Hematopoietic multipotent progenitor cell treated with erythropoietin and hydrocortisone succinate and interleukin-3 and kit ligand, for 8 days (in vitro differentiated cells): ENCODE results near the gene CARTPT.

Experiments
- DNase-seq: peaks from one replicate; pipeline ENCODE4 v3.0.0-alpha.2; 2015

CARTPT gene

DNA sequence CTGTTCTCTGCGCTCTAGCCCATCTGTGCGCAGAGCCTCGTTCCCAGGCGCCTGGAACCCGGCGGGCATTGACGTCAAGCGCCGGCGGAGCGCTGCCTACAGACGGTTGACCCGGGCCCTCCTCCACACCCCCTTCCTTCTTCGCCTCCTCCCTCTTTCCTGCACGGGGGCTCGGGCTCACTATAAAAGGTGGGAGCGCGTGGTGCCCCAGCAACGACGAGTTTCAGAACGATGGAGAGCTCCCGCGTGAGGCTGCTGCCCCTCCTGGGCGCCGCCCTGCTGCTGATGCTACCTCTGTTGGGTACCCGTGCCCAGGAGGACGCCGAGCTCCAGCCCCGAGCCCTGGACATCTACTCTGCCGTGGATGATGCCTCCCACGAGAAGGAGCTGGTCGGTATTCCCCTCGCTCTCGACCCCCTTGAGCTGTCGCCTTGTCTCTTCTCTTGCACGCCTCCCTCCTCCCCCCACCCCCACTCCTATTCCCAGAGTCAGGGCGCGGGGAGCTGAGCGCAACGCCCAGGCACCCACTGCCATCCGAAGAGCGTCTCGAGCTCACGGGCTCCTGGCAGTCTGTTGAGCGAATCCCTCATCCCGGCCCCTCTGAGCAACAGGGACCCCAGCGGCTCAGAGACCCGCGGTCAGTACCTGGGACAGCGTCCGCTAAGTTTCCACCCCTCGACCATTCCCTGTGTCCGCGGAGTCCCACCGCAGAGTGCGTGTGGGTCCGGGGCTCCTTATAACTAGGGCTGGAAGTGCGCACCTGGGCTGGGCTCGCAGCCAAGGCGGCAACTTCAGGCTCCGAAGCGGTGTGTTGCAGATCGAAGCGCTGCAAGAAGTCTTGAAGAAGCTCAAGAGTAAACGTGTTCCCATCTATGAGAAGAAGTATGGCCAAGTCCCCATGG, at the start of gene CARTPT:
Gene CARTPT (plus strand): TSS at position 213 of the 902 bp plus-strand sequence. CDS start 19 bp downstream, at position 232.
- peak; percentile 9 for DNase-seq

DNA sequence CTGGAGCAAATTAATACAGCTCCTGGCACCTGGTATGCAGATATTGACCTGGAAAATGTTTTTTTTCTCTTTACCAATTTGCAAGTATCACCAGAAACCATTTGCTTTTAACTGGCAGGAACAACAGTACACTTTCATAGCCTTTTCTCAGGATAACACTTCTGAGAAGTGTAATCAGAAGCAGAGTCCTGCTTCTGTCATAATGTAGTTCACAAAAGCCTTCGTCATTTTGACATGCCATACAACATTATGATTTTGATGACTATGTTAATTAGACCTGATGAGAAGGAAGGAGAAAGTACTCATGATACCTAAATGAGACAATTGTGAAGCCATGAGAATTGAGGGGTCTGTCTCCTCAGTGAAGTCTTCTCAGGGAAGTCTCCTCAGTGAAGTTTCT, 41.1 kb upstream of the CARTPT start:
- DNase-seq: no peak

DNA sequence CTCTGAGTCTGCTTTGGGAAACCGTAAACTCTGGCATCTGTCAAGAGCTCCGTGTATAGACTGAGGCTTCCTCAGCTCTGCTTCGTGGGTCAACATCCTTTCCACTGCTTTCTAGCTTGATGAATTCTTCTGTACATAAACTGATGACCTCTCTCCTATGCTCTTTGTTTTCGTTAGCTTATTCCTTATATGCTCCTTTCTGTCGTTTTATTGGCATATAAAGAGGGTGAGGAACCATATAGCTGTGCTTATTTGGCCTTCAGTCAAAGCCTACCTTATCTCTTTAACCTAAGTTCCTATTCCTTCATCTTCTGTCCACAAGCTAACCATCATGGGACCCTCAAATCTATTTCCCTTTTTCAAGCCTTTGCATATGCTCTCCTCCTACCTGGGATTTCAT, 39.4 kb upstream of the CARTPT start:
- no peak for DNase-seq

DNA sequence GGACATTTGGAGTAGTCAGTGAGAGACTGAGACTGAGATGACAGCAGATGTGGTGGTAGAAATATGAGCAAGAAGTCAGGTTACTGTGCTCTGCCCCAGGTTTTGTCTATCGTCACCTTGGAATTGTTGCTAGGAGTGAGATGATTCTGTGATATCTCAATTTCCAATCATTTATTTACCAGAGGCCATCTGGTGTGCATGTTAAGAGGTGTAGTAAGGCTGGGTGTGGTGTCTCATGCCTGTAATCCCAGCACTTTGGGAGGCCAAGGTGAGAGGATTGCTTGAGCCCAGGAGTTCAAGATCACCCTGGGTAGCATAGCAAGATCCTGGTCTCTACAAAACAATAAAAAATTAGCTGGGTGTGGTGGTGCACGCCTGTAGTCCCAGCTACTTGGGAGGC, 38.6 kb upstream of the CARTPT start:
- no peak for DNase-seq

DNA sequence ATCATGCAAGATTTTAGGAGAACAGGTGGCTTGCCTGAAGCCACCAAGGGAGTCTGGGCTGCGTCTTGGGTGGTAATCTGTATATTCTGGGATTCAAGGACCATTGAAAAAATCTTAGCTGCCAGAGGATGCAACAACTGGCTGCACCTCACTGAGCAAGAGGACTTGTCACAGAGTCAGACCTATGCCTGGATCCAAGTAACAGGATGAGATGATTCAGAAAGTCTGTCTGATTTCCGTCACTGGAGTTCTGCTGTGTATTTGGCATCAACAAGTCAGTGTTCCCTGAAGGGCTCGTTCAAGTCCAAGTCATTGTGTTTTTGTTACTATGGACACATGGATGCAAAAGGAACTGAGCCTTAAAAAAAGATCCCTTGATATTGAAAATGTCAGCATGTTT, 37.8 kb upstream of the CARTPT start:
- no peak for DNase-seq

DNA sequence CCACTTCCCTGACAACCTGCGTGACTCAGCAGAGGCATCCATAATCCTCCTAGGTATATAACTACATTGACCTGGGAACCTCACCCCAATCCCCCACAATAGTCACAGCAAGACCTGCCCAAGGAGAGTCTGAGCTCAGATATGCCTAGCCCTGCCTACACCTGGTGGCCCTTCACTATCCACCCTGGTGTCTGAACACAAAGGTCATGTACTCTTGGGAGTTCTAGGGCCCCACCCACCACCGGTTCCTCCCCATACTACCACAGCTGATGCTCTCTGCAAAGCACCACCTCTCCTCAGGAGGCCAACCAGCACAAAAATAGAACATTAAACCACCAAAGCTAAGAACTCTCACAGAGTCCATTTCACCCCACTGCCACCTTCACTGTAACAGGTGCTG, 34.8 kb upstream of the CARTPT start:
- DNase-seq: no peak

DNA sequence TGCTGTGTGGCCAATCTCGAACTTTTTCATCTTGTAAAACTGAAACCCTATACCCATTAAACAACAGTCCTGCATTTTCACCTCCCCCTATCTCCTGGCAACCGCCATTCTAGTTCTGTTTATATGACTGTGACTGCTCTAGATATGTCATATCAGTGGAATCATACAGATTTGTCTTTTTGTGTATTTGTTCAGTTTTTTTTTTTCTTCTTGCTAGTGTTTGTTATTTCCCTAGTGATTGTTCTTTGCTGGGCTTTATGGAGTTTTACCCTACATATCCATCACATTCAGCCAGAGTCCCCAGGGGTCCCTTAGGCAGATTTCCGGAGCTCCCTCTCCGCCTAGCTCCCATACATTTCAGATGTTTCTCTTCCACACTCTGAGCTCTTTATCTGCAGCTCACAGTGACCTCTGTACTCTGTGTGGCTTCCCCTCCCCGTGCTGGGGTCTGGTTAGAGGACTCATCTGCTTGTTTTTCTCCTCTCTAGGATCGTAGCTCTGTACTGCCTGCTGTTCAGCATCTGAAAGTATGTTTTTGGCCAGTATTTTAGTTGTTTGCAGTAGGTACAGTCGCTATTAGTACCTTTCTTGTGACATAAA, 25.1 kb upstream of the CARTPT start:
- DNase-seq: peak; percentile 27

DNA sequence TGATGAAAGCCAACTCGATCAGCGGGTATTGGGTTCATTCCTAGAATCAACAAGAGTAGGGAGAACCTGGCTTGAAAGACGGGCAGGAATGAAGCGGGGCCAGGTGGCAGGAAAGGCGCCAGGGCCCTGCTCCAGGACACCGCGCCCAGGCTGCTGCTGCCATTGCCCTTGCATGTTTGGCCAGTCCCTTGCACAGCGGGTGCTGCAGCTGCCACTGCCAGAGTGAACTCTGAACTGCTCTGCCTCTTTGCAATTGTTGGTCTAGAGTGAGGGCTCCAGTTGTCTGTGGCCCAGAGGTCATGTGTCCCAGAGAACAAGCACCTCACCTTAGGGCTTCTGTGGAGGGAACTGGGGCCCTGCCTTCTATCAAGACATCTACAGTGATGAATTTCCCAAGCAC, 24.0 kb upstream of the CARTPT start:
- DNase-seq: no peak

DNA sequence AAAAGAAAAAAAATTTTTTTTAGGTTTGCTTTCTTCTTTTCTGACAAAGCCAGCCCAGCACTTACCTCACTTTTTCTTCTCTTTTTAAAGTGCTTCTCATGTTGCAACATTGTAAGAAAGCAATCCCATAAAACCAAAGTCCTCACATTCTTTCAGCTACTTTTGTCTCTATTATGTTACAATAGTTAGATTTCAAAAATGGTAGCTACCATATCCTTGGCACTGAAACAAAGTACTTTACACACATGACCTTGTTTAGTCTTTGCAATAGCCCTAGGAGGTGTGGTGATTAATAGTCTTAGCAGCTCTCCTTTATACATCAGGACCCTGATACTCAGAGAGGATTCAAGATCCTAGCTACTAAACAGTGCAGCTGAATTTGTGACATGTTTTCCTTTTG, 23.5 kb upstream of the CARTPT start:
- DNase-seq: no peak

DNA sequence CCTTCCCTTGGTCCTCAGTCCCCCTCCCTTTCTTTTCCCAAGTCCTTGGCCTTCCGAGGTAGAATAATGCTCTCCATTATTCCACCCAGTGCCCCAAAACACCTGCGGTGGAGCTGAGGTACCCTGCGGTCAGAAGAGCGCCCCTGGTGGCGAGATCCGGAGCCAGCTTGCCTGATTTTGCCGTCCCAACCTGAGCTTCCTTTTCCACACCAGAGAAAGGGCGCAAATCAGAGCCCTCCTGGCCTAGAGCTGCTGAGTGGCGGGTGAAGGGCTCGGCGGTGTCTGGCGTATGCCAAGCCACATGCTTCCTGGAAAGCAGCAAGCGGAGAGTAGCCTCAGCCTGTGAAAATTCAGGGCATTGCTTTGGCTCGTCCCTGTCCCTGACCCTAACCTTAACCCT, 21.1 kb upstream of the CARTPT start:
- no peak for DNase-seq

DNA sequence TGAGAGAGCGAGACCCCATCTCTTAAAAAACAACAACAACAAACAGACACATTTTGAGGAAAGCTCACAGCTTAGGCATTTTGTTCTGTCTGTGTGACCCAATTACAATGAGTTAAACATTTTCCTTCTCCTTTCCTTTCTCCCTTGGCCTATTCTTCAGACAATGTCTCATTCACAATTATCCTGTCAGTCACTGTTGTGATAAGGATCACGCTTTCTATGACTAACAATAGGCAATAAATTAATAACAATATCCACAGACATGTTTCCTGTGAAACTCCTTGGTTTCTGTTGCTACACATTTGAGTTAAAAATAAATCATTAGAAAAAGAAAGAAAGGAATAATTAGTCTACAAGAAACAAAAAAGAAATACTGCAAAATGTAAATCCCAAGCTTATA, 19.8 kb upstream of the CARTPT start:
- DNase-seq: no peak

DNA sequence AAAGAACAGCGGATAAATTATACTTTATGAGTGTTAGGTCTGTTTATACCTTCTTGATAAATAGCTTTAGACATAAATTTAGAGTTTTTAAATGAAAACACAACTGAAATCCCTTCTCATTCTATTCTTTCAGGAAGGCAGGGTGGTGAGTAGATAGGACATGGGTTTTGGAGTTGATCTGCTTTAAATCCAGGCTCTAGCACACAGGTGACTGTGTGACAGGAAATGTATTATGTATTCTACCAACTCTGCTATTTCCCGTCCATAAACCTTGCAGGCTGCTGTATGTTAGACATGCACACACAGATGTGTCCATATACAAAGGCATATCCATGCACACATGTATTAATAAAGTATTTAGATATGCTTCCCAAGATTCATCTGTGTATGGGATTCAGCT, 19.3 kb upstream of the CARTPT start:
- DNase-seq: no peak

DNA sequence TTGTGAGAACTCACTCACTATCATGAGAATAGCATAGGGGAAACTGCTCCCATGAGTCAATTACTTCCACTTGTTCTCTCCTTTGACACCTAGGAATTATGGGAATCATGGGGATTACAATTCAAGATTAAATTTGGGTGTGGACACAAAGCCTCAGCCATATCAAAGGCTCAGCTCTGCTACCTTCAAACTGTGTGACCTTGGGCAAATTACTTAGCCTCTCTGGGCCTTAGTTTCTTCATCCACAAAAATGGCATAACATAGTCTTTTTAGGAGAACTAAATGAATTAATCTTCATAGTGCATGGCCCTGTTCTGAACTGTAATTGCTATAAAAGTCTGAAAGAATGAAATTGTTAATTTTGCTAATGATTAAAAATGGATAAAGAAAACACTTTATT, 18.3 kb upstream of the CARTPT start:
- no peak for DNase-seq

DNA sequence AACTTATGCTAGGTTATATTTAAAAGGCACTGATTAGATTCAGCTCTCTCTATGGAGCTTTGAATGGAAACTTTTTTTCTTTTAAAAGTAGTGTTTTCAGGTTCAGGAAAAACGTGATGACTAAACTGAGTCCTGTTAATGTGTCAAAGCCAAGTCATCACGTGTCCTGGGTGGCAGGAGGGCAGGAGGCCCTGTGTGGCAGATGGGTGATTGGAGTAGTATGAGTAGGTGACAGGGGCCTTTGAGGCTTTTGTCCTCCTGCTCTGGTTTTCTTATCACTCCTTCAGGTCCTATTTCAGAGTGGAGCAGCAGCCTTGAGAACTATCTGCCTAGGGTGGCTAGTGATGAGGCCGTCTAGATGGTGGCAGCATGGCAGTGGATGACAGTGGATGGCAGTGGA, 17.7 kb upstream of the CARTPT start:
- no peak for DNase-seq

DNA sequence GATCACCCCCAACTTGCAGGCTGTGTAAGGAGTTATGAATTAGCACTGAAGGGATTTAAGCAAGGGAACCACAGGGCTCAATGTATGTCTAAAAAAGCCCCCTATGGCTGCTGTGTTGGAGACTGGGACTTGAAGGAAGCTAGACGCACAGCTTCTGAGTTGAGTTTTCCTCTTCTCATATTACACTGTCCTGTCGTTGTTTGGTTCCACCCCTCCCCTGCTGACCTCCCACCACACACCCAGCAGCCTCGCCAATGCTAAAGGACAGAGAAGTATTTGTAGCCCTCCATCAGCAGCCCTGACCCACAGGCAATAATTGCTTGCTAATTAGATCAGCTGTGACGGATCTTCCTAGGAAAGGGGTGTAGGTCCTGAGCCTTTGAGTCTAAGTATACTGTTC, 15.1 kb upstream of the CARTPT start:
- no peak for DNase-seq

DNA sequence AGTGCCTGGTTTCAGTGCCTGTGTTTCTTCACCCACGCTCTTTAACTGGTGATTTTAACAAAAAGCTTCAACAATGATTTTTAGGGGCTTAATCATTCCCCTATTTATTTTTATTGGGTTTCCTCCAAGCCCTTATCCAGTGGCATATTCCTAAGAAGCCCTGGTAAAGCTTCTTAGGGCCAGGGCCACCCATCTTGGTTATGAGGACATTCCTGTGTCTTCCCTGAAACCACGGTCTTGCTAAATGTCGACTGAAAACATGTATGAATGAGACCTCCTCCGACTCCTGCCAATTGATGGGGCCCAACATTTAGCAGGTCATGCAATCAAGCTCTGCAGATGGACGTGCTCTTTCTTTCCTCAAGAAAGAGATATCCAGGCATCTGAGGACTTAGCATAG, 13.7 kb upstream of the CARTPT start:
- DNase-seq: no peak

DNA sequence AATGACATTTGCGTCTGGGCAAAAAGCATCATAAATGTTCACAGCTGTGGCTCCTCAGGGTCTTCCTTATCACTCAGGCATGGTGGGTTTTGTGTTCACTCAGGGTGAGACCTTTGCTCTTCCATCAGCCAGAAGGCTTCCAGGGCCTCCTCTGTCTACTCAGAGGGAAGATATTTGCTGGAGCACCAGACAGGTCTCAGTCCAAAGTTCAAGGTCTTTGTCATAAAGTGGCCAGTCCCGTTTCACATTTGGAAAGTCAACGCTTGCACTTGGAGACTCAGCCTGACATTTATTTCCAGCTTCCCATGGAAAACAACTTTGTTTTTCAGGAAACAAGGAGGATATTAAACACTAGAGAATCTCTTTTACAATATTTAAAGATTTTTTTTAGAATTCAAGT, 12.2 kb upstream of the CARTPT start:
- no peak for DNase-seq

DNA sequence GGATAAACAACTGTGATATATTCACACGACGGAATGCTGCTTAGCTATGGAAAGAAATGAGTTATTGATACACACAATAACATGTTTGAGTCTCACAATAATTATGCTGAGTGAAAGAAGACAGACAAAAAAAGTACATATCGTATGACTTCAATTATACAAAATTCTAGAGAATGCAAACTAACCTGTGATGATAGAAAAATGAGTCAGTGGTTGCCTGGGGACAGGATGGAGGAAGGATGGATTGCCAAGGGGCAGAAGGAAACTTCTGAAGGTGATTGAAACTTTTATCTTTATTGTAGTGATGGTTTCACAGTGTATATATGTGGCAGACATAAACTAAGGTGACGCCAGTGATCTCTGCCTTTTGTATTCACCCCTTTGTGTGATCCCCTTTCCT, 7.5 kb upstream of the CARTPT start:
- DNase-seq: no peak

DNA sequence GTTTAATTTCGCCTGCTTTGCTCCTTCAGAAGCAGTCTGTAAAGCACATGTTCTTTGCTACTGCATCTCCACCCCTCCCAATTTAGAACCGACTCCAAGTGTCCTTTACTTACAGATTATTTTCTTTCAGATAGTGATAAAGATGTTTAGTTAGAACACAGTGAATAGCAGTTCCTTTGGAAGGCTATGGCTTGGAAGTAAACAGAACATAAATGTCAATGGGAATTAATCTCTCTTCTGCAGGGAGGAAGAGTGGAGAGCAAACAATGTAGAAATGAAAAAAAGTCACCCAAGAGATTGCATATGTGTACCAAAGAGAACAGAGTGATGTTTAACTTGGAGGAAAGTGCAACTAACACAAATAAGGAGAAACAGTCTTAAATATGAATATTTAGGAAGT, 4.2 kb upstream of the CARTPT start:
- no peak for DNase-seq

DNA sequence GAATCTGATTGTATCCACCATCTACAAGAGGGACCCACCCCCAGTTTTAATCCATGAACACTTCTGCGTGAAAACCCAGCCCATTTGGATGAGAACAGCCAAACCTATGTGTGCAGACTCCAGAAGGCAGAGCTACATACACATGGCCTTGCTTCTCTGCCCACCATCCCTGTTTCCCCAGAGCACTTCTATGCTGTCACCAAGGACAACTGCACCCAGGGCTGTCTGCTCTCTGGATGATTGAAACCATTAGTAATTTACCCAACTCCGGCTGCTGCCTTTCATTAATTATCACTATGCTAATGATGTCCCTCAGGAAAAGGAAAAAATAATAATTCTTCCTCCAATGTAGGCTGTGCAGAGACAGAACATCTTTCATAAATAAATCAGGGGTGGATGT, 8.9 kb downstream of the CARTPT start:
- no peak for DNase-seq

DNA sequence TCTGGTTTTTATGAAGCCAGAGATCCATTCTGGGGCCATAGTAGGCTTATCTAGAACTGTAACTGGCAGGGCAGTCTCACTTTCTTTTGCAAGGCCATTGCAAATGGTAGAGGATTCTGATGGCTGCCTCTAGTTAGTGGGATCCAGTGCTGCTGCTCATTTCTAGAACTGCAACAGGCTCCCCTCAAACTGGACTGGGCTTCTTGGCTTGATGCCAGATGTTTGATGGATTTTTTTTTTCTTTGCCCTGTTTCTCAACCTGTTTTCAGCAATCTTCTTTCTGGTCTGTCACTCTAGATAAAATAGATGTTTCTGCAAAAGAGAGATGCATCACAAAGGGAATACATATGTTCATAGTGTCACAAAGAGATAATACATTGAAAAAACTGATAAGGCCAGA, 11.9 kb downstream of the CARTPT start:
- DNase-seq: no peak

DNA sequence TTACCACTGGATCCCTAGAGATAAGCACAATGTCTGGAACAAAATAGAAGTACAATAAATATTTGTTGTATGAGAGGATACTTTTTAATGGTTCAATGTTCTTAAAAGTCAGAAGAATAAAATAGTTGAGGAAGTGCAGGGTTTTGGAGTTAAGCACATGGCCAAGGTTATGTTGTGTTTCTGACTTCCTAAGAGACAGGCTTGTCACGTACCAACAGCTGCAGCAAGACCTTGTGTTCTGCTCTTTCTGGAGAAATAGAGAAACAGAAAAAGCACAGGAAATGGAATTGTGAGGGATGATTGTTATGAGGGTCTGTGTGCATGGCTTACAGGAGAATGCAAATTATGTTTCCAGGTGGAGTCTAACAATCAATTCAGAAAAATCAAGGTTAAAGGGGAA, 12.9 kb downstream of the CARTPT start:
- DNase-seq: no peak

DNA sequence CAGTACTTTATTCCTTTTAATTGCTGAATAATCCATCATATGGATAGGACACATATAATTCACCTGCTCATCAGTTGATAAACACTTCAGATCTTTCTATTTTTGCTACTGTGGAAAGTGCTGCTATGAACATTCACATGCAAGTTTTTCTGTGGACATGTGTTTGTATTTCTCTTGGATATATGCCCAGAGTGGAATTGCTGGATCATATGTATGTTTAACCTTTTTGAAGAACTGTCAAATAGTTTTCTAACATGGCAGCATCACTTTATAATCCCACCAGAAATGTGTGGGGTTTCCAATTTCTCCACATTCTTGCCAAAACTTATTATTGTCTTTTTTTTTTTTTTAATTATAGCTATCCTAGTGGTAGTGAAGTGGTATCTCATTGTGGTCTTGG, 15.1 kb downstream of the CARTPT start:
- DNase-seq: no peak

DNA sequence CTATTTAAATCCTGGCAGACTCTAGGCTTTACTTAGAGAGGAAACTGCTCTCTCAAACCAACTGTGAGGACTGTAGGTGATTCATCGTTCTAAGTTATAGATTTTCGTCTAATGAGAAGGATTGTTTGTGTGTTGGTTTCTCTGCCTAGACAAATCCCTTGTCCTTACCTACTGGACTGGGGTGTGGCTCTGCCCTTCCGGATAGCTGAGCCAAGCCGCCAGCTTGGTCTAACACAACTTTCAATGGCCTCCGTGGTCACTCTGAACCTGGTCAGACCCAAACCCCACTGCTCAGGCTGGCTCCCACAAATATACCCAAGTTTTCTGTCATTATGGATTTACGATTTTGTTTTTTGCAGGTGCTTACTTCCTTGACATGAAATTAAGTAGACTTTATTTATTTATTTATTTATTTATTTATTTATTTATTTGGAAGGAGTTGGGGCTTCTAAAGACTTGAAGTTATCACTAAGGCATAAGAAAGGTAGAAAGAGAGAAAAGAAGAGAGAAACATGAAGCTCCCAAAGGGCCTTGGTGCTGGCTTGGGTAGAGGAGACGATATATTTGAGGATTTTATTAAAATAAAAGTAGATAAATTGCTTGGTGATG, 19.0 kb downstream of the CARTPT start:
- no peak for DNase-seq
